NCI-H748 treated with DMSO at 0.1 percent for 48 hours (cell line): ENCODE data around the gene CACNA2D4.

ENCODE experiments used
- DNase-seq: peaks from one replicate; lab custom pipeline; 2025; lab: John Stamatoyannopoulos, UW

The CACNA2D4 gene

GRCh38 chr12:1778911-1779310 lies 139.5 kb downstream of the CACNA2D4 start:
- no peak for DNase-seq

DNA sequence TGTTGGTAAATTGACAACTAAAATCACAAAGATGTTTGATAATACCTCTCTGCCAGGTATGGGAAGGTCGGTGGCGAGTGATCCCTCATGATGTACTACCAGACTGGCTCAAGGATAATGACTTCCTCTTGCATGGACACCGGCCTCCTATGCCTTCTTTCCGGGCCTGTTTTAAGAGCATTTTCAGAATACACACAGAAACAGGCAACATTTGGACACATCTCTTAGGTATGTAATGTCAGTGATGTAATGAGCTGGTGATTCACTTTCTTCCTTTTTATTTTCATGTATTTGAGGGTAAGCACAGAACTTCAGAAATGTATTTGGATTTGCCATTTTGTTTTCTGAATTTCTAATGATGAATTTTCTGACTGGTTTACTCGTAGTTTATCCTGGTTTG lies 140.7 kb downstream of the CACNA2D4 start:
- no peak for DNase-seq

DNA sequence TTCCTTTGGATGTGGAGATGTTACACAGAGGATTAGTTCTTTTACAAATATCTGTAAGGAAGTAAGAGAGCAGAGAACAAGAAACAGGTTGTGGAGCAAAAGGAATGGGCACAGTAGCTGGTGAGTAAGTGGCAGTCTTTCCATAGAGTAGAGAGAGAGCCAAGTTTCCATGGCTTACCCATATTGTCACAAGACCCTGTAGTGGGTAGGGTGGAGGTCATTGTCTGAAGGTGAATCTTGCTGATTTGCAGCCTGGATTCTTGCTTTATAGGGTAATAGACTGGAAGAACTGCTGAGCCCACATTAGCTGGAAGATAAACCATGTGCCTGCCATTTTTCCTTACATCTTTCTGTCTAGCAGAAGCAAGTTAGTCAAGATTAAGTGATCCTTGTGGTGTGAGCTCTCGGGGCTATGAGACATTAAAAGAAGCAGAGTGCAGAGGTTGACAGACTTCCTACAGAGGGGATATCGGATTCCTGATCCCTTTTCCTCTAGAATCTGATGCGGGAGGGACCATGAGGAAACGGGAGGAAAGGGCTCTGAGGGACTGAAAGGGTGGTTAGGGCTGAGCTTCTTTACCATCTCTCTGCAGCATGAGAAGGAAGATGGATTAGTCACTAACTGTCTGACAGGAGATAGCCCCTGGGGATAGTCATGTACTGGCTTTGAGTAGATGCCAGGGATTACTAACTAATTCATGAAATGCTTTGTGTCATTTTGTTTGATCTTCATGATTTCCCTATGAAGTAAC lies 142.1 kb downstream of the CACNA2D4 start:
- DNase-seq = no peak

DNA sequence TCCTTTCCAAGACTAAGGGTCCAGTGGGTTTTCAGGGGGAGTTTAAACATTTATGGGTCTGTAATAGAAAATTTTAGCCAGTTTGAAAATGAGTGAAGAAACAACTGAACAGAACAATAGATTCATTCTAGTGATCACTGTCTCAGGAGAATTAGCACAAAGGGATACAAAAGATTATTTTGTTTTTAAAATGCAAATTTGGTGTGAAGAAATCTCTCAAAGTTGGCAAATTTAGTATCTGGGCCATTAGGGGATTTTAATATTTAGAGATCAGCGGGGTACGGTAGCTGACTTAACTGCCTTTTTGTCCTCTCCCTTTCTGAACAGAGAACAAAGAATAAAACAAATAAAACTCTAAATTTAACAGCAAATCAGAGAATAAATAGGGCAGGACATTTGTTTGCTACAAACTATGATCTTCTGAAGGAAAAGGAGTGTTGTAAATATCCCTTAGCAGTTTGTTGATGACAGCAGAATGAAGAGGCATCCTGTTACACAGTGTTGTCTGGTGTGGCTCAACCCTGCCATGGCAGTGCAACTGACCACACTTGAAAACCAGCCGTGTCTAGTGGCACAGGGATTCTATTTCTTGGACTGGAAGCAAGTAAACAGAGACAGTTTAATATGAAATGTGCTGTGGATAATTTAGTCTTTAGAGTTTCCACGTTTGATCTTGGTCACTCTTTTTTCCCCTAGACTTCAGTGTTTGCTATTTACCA lies 144.4 kb downstream of the CACNA2D4 start:
- DNase-seq = no peak

GRCh38 chr12:1769809-1770494 lies 148.5 kb downstream of the CACNA2D4 start:
- DNase-seq = no peak

- no peak for DNase-seq
These were observed 149.8 kb downstream of the CACNA2D4 start for GRCh38 chr12:1768615-1769014.

- DNase-seq = no peak
These were observed 150.9 kb downstream of the CACNA2D4 start for GRCh38 chr12:1767407-1768090.

DNA sequence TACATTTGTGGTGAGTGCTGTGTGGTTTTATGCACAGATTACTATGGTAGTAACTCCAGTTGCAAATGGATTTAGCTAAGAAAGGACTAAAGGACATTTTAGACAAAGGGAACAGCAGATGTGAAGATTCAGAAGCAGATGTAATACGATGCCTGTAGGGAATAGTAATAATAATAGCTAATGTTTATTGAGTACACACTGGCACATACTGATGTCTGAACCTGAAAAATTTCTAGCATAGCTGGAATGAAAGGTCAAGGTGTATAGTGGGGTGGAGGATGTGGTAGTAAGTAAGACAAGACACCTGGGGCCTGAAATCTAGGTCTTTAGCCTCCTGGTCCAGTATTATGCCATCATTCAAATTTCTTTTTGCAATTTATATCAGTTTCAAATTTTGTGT lies 152.3 kb downstream of the CACNA2D4 start:
- DNase-seq = no peak

DNA sequence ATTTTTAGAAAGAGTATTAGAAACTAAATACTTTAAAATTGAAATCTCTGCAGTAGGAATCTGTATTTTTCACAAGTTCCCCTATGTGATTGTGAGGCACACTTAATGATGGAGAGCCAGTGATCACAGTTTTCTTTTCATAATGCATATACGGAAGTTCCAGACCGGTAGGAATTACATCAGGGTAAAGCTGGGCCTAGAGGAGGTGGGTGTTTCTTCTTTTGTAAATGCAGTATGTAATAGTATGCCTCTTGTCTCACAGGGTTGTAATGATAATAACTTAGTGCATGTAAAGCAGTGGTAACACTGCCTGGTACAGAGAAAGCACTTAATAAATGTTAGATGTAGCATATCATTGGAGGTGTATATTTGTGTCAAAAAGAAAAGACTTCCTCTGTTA lies 155.3 kb downstream of the CACNA2D4 start:
- DNase-seq = no peak

GRCh38 chr12:1761857-1762256 lies 156.6 kb downstream of the CACNA2D4 start:
- DNase-seq = no peak

DNA sequence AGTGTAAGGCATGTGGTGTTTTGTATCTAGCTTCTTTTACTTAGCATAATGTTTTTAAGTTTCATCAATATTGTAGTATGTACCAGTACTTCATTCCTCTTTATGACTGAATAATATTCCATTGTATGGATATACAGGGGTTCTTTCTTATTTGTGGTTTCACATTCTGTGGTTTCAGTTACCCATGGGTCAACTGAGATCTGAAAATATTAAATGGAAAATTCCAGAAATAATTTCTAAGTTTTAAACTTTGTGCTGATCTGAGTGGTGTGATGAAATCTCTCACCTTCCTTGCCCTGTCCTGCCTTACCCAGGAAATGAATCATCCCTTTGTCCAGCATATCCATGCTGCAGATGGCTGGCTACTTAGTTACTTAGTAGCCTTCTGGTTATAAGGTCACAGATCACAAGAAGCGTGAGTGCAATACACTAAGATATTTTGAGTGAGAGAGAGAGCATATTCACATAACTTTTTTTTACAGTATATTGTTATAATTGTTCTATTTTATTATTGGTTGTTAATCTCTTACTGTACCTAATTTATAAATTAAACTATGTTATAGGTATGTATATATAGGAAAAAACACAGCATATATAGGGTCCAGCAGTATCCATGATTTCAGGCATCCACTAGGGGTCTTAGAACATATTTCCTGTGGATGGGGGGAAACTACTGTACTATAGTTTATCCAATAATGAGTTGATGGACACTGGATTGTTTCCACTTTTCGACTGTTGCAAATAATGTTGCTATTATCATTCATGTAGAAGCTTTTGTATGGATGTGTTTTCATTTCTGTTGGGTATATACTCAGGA lies 157.7 kb downstream of the CACNA2D4 start:
- DNase-seq = no peak

DNA sequence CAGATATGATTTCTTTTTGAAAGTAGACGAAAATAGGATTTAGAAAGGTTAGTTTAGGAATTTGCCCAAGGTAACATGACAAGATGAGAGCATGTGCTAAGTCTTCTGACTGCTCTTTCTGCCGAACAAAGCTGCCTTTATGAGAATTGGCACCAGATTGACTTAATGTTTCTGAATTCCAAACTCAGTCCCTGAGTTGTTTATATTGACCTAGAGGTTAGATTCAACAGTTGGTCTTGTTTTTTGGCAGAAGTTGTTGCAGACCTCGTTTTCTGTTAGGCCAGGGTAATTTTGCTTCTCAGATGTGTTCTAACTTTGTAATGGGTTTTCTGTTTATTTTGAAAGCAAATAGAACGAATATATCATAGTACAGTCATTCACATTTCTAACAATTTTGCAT lies 159.6 kb downstream of the CACNA2D4 start:
- no peak for DNase-seq

GRCh38 chr12:1758376-1758775 lies 160.1 kb downstream of the CACNA2D4 start:
- no peak for DNase-seq

- no peak for DNase-seq
These were observed 168.2 kb downstream of the CACNA2D4 start for GRCh38 chr12:1750300-1750699.

DNA sequence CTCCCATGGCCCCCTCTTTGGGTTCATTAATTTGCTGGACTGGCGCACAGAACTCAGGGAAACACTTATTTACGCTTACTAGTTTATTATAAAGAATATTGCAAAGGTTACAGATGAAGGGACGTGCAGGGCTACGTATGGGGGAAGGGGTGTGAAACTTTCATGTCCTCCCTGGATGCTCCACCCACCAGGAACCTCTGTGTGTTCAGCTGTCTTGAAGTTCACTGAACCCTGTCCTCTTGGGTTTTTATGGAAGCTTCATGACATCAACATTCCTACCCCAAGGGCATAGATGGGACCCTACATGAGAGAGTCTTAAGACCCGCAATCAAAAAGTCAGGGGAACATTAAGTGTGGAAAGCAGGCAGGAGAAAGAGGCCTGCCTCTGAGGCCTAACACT lies 169.4 kb downstream of the CACNA2D4 start:
- DNase-seq = no peak

DNA sequence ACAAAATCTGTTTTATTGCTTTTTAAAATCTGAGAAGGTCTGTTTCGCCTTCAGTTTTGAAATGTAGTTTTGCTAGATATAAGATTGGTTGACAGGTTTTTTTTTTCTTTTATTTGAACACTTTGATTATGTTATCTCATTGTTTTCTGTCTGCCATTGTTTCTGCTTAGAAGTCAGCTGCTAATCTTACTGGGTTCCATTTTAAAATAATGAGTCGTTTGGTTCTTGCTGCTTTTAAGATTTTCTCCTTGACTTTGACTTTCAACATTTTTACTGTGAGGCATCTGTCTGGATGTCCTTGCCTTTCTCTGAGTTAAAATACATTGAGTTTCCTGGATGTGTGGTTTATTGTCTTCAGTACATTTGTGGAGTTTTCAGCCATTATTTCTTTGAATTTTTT lies 170.8 kb downstream of the CACNA2D4 start:
- DNase-seq = no peak

DNA sequence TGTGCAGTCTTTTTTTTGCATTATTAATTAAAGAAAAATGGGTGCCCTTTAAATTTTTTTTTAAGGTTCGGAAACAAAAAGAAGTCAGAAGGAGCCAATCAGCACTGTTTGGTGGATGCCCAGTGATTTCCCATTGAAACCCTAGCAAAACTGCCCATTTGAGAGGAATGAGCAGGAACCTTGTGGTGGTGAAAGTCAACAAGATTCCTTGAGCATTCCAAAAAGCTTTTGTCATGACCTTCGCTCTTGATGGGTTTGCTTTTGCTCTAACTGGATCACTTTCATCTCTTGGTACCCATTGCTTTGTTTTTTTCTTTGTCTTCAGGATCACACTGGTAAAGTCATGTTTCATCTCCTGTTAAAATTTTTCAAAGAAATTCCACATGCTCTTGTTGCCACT lies 173.5 kb downstream of the CACNA2D4 start:
- DNase-seq = no peak
